G401 (cell line): ENCODE measurements around the gene DUOX2. TPM values are rescaled to one million over a fixed set of nuclear protein-coding genes. Genes with fewer than 3 reads are reported as not detected.

Source experiments
- total RNA-seq: library from RNA; depleted of rRNA; stranded (reverse); fragments of >200 nt; shearing (Covaris generic); gene quantifications from 2 replicates; pipeline ENCODE4 v1.2.3, GENCODE V29; 2014; rRNA removed

DUOX2 gene
- total RNA-seq, 1 experiment from 2014 or later = not detected

Other genes starting within 250 kb of the DUOX2 start
- not detected in 2 replicates for gene TERB2, start 157.5 kb downstream of the DUOX2 start, total RNA-seq
- gene SORD, start 91.0 kb downstream of the DUOX2 start, total RNA-seq = 35.6 and 47.3 TPM in 2 replicates
- not detected in 2 replicates for gene DUOXA2, start 154 bp upstream of the DUOX2 start, total RNA-seq
- not detected in 2 replicates for gene DUOXA1, start 15.7 kb upstream of the DUOX2 start, total RNA-seq
- not detected in 2 replicates for gene DUOX1, start 15.8 kb upstream of the DUOX2 start, total RNA-seq
- 7.8 and 10.7 TPM in 2 replicates for gene SHF, start 73.8 kb upstream of the DUOX2 start, total RNA-seq
- gene SLC28A2, start 138.1 kb upstream of the DUOX2 start, total RNA-seq = not detected in 2 replicates